Natural killer cell (primary cell): Measurements from ENCODE around the gene CCL19. TPM values are rescaled to one million over a fixed set of nuclear protein-coding genes. Genes with fewer than 3 reads are reported as not detected.

Experiments
- ATAC-seq, 3 donors: fragments of 150-1000 bp in 2 of 3; fragments of 200-7000 bp in 1 of 3; cut with Tn5 transposase; 1 replicate in 1 of 3; 2 replicates in 2 of 3; pipeline ENCODE4 v1.10.0; 2021; ENCODE audit warnings: mild to moderate bottlenecking in 2 of 3, moderate library complexity in 2 of 3
- DNase-seq, 2 donors: peaks; one replicate each; pipeline versions ENCODE4 v3.0.0 to v3.0.0-alpha.2; 2013 to 2021; ENCODE audit warnings: mixed read lengths in 1 of 2
- H3K27ac ChIP-seq: one replicate; pipeline ENCODE4 v1.5.1; 2013; ENCODE audit warnings: mild to moderate bottlenecking, low read length
- H3K27me3 ChIP-seq: one replicate; pipeline ENCODE4 v1.6.1; 2013; ENCODE audit warnings: low read length; ENCODE audit not compliant: control insufficient read depth, insufficient read depth
- H3K36me3 ChIP-seq: one replicate; pipeline ENCODE4 v1.6.1; 2013; ENCODE audit warnings: low read length; ENCODE audit not compliant: control insufficient read depth, insufficient read depth
- H3K4me1 ChIP-seq: one replicate; pipeline ENCODE4 v1.6.1; 2013; ENCODE audit warnings: low read length; ENCODE audit not compliant: control insufficient read depth, insufficient read depth
- H3K4me3 ChIP-seq: one replicate; pipeline ENCODE4 v1.5.1; 2013; ENCODE audit warnings: low read length
- H3K9me3 ChIP-seq: one replicate; pipeline ENCODE4 v1.6.1; 2013; ENCODE audit warnings: low read length; ENCODE audit not compliant: control insufficient read depth, insufficient read depth
- H3K27ac Mint-ChIP-seq, 2 donors: one replicate each; pipeline ENCODE4 v1.8.0; 2022; ENCODE audit warnings: mild to moderate bottlenecking in 2 of 2, mixed read lengths in 2 of 2, moderate library complexity in 1 of 2
- H3K27me3 Mint-ChIP-seq, 2 donors: one replicate each; pipeline ENCODE4 v1.8.0; 2022; ENCODE audit warnings: low read depth in 2 of 2, mixed read lengths in 2 of 2
- H3K36me3 Mint-ChIP-seq: one replicate; pipeline ENCODE4 v1.8.0; 2022; ENCODE audit warnings: mixed read lengths
- H3K4me1 Mint-ChIP-seq, 2 donors: one replicate each; pipeline ENCODE4 v1.8.0; 2022; ENCODE audit warnings: mixed read lengths in 2 of 2
- H3K4me3 Mint-ChIP-seq: one replicate; pipeline ENCODE4 v1.8.0; 2022; ENCODE audit warnings: mild to moderate bottlenecking, moderate library complexity, mixed read lengths
- H3K9me3 Mint-ChIP-seq, 2 donors: one replicate each; pipeline ENCODE4 v1.8.0; 2022; ENCODE audit warnings: mixed read lengths in 2 of 2
- WGBS: methylation state at CpG from one replicate; pipeline ENCODE4 v1.1.7; 2013; ENCODE audit warnings: missing lambda C conversion rate; ENCODE audit not compliant: insufficient coverage; 5-methylcytosine and 5-hydroxymethylcytosine counted together
- intact Hi-C: fragments of 100-400 bp; cut with micrococcal nuclease; formaldehyde crosslinking; loops from one replicate; pipeline ENCODE4 v1.14.2; 2022
- total RNA-seq, 4 donors: library from RNA; stranded (reverse); fragments of 120-200 nt in 1 of 4; gene quantifications; one replicate each; pipeline versions ENCODE4 v1.2.3 to v1.2.4, GENCODE V29; 2013 to 2022
- TF ChIP-seq, protein P1 (sequence below): fragments of 200-600 bp; IDR thresholded peaks from one replicate; pipeline ENCODE4 v1.8.0; 2022; ENCODE audit warnings: antibody characterized with exemption

CCL19 gene
- total RNA-seq, 3 donors from 2014 or later (not counting 1 experiment from before 2014, with no cell fraction given) = not detected

GRCh38 chr9:34687276-34688030 is 3.6 kb downstream of the CCL19 start:
- H3K27ac Mint-ChIP-seq = no peak overlapping the region
- 92% methylated on average over 10 of the region's 10 CpGs for WGBS
- no peaks in the 10 kb centered on the region for H3K9me3 Mint-ChIP-seq

GRCh38 chr9:34686732-34687131 is 4.3 kb downstream of the CCL19 start:
- Mint-ChIP-seq H3K4me3 (no peak overlapping the region), H3K27ac (peak overlapping the region in 1 of 2 donors; percentile 10), H3K27me3 (no peaks in the 10 kb centered on the region), H3K9me3 (no peaks in the 10 kb centered on the region), H3K36me3 (no peaks in the 10 kb centered on the region), H3K4me1 (peaks cover 8 to 10% of the 10 kb centered on the region in 2 donors)
- Histone ChIP-seq H3K27me3 (no peaks in the 10 kb centered on the region), H3K27ac (no peak overlapping the region), H3K4me1 (no peaks in the 10 kb centered on the region), H3K9me3 (no peaks in the 10 kb centered on the region), H3K4me3 (no peak overlapping the region), H3K36me3 (no peaks in the 10 kb centered on the region)
- DNase-seq = no peak
- ATAC-seq = no peak
- 10% methylated on average over 1 of the region's 1 CpG for WGBS
- intact Hi-C loops = no loop called here
- TF ChIP-seq, protein P1, sequence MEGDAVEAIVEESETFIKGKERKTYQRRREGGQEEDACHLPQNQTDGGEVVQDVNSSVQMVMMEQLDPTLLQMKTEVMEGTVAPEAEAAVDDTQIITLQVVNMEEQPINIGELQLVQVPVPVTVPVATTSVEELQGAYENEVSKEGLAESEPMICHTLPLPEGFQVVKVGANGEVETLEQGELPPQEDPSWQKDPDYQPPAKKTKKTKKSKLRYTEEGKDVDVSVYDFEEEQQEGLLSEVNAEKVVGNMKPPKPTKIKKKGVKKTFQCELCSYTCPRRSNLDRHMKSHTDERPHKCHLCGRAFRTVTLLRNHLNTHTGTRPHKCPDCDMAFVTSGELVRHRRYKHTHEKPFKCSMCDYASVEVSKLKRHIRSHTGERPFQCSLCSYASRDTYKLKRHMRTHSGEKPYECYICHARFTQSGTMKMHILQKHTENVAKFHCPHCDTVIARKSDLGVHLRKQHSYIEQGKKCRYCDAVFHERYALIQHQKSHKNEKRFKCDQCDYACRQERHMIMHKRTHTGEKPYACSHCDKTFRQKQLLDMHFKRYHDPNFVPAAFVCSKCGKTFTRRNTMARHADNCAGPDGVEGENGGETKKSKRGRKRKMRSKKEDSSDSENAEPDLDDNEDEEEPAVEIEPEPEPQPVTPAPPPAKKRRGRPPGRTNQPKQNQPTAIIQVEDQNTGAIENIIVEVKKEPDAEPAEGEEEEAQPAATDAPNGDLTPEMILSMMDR = no peak

More at GRCh38 chr9:34687276-34688030, 3.6 kb downstream of the CCL19 start:
- Histone ChIP-seq H3K9me3 (no peaks in the 10 kb centered on the region), H3K27me3 (no peaks in the 10 kb centered on the region), H3K4me1 (no peaks in the 10 kb centered on the region), H3K4me3 (no peak overlapping the region), H3K36me3 (no peaks in the 10 kb centered on the region), H3K27ac (no peak overlapping the region)
- no peak for ATAC-seq
- DNase-seq = no peak
- Mint-ChIP-seq H3K36me3 (no peaks in the 10 kb centered on the region), H3K4me1 (peaks cover 8 to 10% of the 10 kb centered on the region in 2 donors), H3K4me3 (no peak overlapping the region), H3K27me3 (no peaks in the 10 kb centered on the region)
- intact Hi-C loops = no loop called here
- TF ChIP-seq, protein P1 = no peak

- H3K9me3 ChIP-seq = no peaks in the 10 kb centered on the region
- no peaks in the 10 kb centered on the region for H3K27me3 ChIP-seq
- peaks cover 0 to 3% of the 10 kb centered on the region in 2 donors for H3K27me3 Mint-ChIP-seq
- intact Hi-C loops = no loop called here
- no peak overlapping the region for H3K4me3 ChIP-seq
- no peaks in the 10 kb centered on the region for H3K36me3 ChIP-seq
- H3K4me3 Mint-ChIP-seq = no peak overlapping the region
- DNase-seq (no peak), ATAC-seq (no peak)
- 90% methylated on average over 5 of the region's 5 CpGs for WGBS
- no peak overlapping the region for H3K27ac Mint-ChIP-seq
- TF ChIP-seq, protein P1 = no peak
- H3K9me3 Mint-ChIP-seq = no peaks in the 10 kb centered on the region
- H3K4me1 Mint-ChIP-seq = peaks cover 8 to 10% of the 10 kb centered on the region in 2 donors
- H3K36me3 Mint-ChIP-seq = no peaks in the 10 kb centered on the region
- no peaks in the 10 kb centered on the region for H3K4me1 ChIP-seq
- no peak overlapping the region for H3K27ac ChIP-seq
Measured at GRCh38 chr9:34686231-34686630, 4.8 kb downstream of the CCL19 start.
